SK-N-SH (cell line): ENCODE measurements around the gene ZNF641. TPM values are rescaled to one million over a fixed set of nuclear protein-coding genes. Genes with fewer than 3 reads are reported as not detected.

ENCODE experiments used
- CTCF ChIA-PET: fragments of 300-600, 350-600 bp; formaldehyde crosslinking; extraction: SDS; loops from one replicate; lab custom pipeline; 2021; lab: Yijun Ruan, JAX
- POLR2A ChIA-PET: fragments of 350-600 bp; sonication (Branson Sonifier 250); formaldehyde crosslinking; extraction: SDS; loops from one replicate; lab custom pipeline; 2020; ENCODE audit warnings: antibody characterized with exemption, inconsistent platforms; lab: Yijun Ruan, JAX
- DNase-seq: peaks from one replicate; pipeline ENCODE4 v3.0.0; 2012
- H2AFZ ChIP-seq: fragments of 200-600 bp; sonication (generic); 2 replicates; pipeline ENCODE4 v1.8.1; 2016; ENCODE audit warnings: antibody characterized with exemption, mild to moderate bottlenecking, low read depth
- H3F3A ChIP-seq: fragments of 200-600 bp; sonication (generic); replicated peaks from 2 replicates; pipeline ENCODE3; 2016; ENCODE audit warnings: antibody characterized with exemption, mild to moderate bottlenecking; ENCODE audit not compliant: insufficient read depth
- H3K27ac ChIP-seq, 2 experiments: fragments of 200-500 bp in 1 of 2; fragments of 200-600 bp in 1 of 2; sonication (Bioruptor generic) in 1 of 2; sonication (generic), shearing (Covaris generic) in 1 of 2; 2 replicates each; pipeline versions ENCODE4 v1.5.1 to v1.6.1; 2014 to 2016; ENCODE audit warnings: low read depth in 2 of 2, inconsistent platforms in 1 of 2, low read length in 1 of 2, mild to moderate bottlenecking in 1 of 2, mixed read lengths in 1 of 2
- H3K27me3 ChIP-seq: fragments of 200-600 bp; sonication (generic), shearing (Covaris generic); 2 replicates; pipeline ENCODE4 v1.6.1; 2016; ENCODE audit warnings: mixed run types; ENCODE audit not compliant: insufficient read depth
- H3K36me3 ChIP-seq, 2 experiments: fragments of 200-500 bp in 1 of 2; fragments of 200-600 bp in 1 of 2; sonication (Bioruptor generic) in 1 of 2; sonication (generic) in 1 of 2; replicated peaks in 1 of 2; 2 replicates each; pipeline versions ENCODE3 to v1.5.1; 2014 to 2016; ENCODE audit warnings: low read length in 1 of 2, mild to moderate bottlenecking in 1 of 2; ENCODE audit not compliant: insufficient read depth in 2 of 2, control insufficient read depth in 1 of 2
- H3K4me1 ChIP-seq, 2 experiments: fragments of 200-500 bp in 1 of 2; fragments of 200-600 bp in 1 of 2; sonication (Bioruptor generic) in 1 of 2; sonication (generic), shearing (Covaris generic) in 1 of 2; 2 replicates each; pipeline versions ENCODE4 v1.5.1 to v1.6.1; 2014 to 2016; ENCODE audit warnings: low read depth in 1 of 2, low read length in 1 of 2, mixed run types in 1 of 2; ENCODE audit not compliant: insufficient read depth in 2 of 2, control insufficient read depth in 1 of 2
- H3K4me2 ChIP-seq: fragments of 200-600 bp; sonication (generic), shearing (Covaris generic); 2 replicates; pipeline ENCODE4 v1.6.1; 2017; ENCODE audit warnings: mixed run types
- H3K4me3 ChIP-seq, 2 experiments: fragments of 200-500 bp in 1 of 2; fragments of 200-600 bp in 1 of 2; sonication (Bioruptor generic) in 1 of 2; sonication (generic), shearing (Covaris generic) in 1 of 2; 2 replicates each; pipeline versions ENCODE4 v1.5.1 to v1.8.1; 2014 to 2016; ENCODE audit warnings: low read depth in 2 of 2, inconsistent platforms in 1 of 2, low read length in 1 of 2, mild to moderate bottlenecking in 1 of 2, mixed read lengths in 1 of 2, moderate library complexity in 1 of 2
- H3K79me2 ChIP-seq: fragments of 200-600 bp; sonication (generic); 2 replicates; pipeline ENCODE4 v1.8.1; 2017; ENCODE audit warnings: mild to moderate bottlenecking; ENCODE audit not compliant: insufficient read depth
- H3K9ac ChIP-seq: fragments of 200-600 bp; sonication (generic); 2 replicates; pipeline ENCODE4 v1.6.1; 2017; ENCODE audit warnings: mixed run types
- H3K9me2 ChIP-seq: fragments of 200-600 bp; sonication (generic); 2 replicates; pipeline ENCODE4 v1.6.1; 2017; ENCODE audit warnings: mixed run types
- H3K9me3 ChIP-seq: fragments of 200-600 bp; sonication (generic); 2 replicates; pipeline ENCODE4 v1.6.1; 2017; ENCODE audit warnings: mixed run types, mild to moderate bottlenecking, moderate library complexity
- H4K20me1 ChIP-seq: fragments of 200-600 bp; sonication (generic); 2 replicates; pipeline ENCODE4 v1.6.1; 2017; ENCODE audit warnings: mild to moderate bottlenecking, mixed run types; ENCODE audit not compliant: insufficient read depth
- ELF1 ChIP-seq: IDR thresholded peaks from 2 replicates; pipeline ENCODE4 v1.4.0; 2012
- EZH2phosphoT487 ChIP-seq: fragments of 200-600 bp; sonication (generic); IDR thresholded peaks from 2 replicates; pipeline ENCODE4 v1.6.1; 2017; ENCODE audit warnings: low read depth, mixed run types, mild to moderate bottlenecking, antibody characterized with exemption, moderate library complexity, borderline replicate concordance
- FOXJ3 ChIP-seq: sonication (generic); formaldehyde crosslinking; IDR thresholded peaks from 2 replicates; pipeline ENCODE4 v1.5.1; 2020; ENCODE audit warnings: mild to moderate bottlenecking, missing genetic modification reagents
- FOXM1 ChIP-seq: IDR thresholded peaks from 2 replicates; pipeline ENCODE4 v1.4.0; 2012; ENCODE audit warnings: low read depth, mild to moderate bottlenecking
- IRF3 ChIP-seq: fragments of 150-350 bp; IDR thresholded peaks from 2 replicates; pipeline ENCODE4 v1.6.1; 2016; ENCODE audit warnings: mild to moderate bottlenecking, low read depth, low read length
- NRF1 ChIP-seq: IDR thresholded peaks from 2 replicates; pipeline ENCODE4 v1.6.1; 2012; ENCODE audit warnings: low read depth, mild to moderate bottlenecking, low read length
- POLR2AphosphoS5 ChIP-seq: IDR thresholded peaks from 2 replicates; pipeline ENCODE4 v1.6.1; 2012; ENCODE audit warnings: low read depth, low read length
- RAD21 ChIP-seq: IDR thresholded peaks from 2 replicates; pipeline ENCODE4 v1.6.1; 2012; ENCODE audit warnings: mild to moderate bottlenecking, low read length
- RCOR1 ChIP-seq: fragments of 150-350 bp; IDR thresholded peaks from 2 replicates; pipeline ENCODE4 v1.6.1; 2017; ENCODE audit warnings: antibody characterized with exemption, low read length
- RFX5 ChIP-seq: IDR thresholded peaks from 2 replicates; pipeline ENCODE4 v1.6.1; 2012; ENCODE audit warnings: mild to moderate bottlenecking, improper control_type of control experiment, low read length
- RXRA ChIP-seq: IDR thresholded peaks from 2 replicates; pipeline ENCODE4 v1.4.0; 2012; ENCODE audit warnings: low read depth, mild to moderate bottlenecking, borderline replicate concordance
- SIN3A ChIP-seq: IDR thresholded peaks from 2 replicates; pipeline ENCODE4 v1.6.1; 2012; ENCODE audit warnings: low read depth, mild to moderate bottlenecking, low read length, moderate library complexity, borderline replicate concordance
- TEAD4 ChIP-seq: IDR thresholded peaks from 2 replicates; pipeline ENCODE4 v1.4.0; 2012; ENCODE audit warnings: mild to moderate bottlenecking, borderline replicate concordance; ENCODE audit not compliant: insufficient read depth
- USF2 ChIP-seq: fragments of 150-350 bp; IDR thresholded peaks from 2 replicates; pipeline ENCODE4 v1.6.1; 2017; ENCODE audit warnings: antibody characterized with exemption, low read length, low read depth, borderline replicate concordance
- WGBS: methylation state at CpG from one replicate; pipeline ENCODE4 v1.1.6; 2017; ENCODE audit warnings: low lambda C conversion rate; 5-methylcytosine and 5-hydroxymethylcytosine counted together
- polyA plus RNA-seq, 3 experiments: library from polyadenylated mRNA; depleted of rRNA; stranded (reverse); fragments of >200 nt; gene quantifications; 2 replicates each; pipeline ENCODE4 v1.2.3, GENCODE V29; 2012
- TF ChIP-seq, protein P1 (sequence below): IDR thresholded peaks from 2 replicates; pipeline ENCODE4 v1.4.0; 2012; ENCODE audit warnings: low read depth, borderline replicate concordance
- TF ChIP-seq, protein P2 (sequence below): IDR thresholded peaks from 2 replicates; pipeline ENCODE4 v1.6.1; 2012; ENCODE audit warnings: mild to moderate bottlenecking, low read depth, low read length, moderate library complexity

Gene ZNF641
- polyA plus RNA-seq, 1 of the 3 experiments (the other 2 are of a cell fraction), result 1.9 TPM

DNA sequence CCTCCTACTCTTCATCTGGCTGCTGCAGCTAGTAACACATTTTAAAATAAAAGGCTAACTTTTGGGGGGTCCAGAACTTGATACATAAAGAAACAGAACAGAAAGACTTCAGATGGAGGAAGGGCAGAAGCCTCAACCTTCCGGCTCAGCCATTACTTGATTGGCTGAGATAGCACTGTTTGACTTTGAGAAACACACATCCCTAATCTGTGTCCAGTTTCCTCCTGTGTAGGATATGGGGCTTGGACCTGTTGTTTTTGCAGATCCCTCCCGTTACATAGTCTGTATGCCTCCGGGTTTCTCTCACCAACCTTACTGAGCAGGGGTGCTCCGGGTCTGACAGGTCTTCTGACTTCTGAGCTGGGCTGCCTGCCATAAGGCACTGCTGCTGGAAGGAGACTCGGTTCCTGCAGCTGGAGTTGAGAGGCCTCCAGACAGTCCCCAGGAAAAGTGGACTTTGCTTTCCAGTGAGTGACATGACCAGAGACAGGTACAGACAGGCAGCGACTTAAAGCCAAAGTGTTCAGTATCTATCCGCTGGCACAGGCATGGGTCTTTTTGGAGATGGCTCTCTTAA lies 8.3 kb upstream of the ZNF641 start:
- Histone ChIP-seq H4K20me1 (no peaks in the 10 kb centered on the region), H3K36me3 (no peaks in the 10 kb centered on the region), H3K27me3 (no peaks in the 10 kb centered on the region), H3F3A (no peaks in the 10 kb centered on the region), H3K4me2 (no peak overlapping the region), H3K9me3 (no peaks in the 10 kb centered on the region), H3K4me3 (no peak overlapping the region), H3K79me2 (no peaks in the 10 kb centered on the region), H3K9me2 (no peaks in the 10 kb centered on the region), H3K9ac (no peak overlapping the region), H2AFZ (no peak overlapping the region), H3K4me1 (no peaks in the 10 kb centered on the region), H3K27ac (no peak overlapping the region)
- ChIA-PET POLR2A (no interaction called here), CTCF (no interaction called here)
- TF ChIP-seq RAD21, result no peak
- TF ChIP-seq, protein P1, sequence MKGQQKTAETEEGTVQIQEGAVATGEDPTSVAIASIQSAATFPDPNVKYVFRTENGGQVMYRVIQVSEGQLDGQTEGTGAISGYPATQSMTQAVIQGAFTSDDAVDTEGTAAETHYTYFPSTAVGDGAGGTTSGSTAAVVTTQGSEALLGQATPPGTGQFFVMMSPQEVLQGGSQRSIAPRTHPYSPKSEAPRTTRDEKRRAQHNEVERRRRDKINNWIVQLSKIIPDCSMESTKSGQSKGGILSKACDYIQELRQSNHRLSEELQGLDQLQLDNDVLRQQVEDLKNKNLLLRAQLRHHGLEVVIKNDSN, result no peak
- no peak for TF ChIP-seq FOXM1
- TF ChIP-seq NRF1, result no peak
- no peak for TF ChIP-seq TEAD4
- TF ChIP-seq RXRA, result no peak
- no peak for TF ChIP-seq RFX5
- TF ChIP-seq SIN3A, result no peak
- TF ChIP-seq USF2, result no peak
- TF ChIP-seq POLR2AphosphoS5, result no peak
- TF ChIP-seq IRF3, result no peak
- TF ChIP-seq FOXJ3 (CRISPR knock-in tag), result no peak
- no peak for TF ChIP-seq ELF1
- no peak for TF ChIP-seq EZH2phosphoT487
- TF ChIP-seq, protein P2, sequence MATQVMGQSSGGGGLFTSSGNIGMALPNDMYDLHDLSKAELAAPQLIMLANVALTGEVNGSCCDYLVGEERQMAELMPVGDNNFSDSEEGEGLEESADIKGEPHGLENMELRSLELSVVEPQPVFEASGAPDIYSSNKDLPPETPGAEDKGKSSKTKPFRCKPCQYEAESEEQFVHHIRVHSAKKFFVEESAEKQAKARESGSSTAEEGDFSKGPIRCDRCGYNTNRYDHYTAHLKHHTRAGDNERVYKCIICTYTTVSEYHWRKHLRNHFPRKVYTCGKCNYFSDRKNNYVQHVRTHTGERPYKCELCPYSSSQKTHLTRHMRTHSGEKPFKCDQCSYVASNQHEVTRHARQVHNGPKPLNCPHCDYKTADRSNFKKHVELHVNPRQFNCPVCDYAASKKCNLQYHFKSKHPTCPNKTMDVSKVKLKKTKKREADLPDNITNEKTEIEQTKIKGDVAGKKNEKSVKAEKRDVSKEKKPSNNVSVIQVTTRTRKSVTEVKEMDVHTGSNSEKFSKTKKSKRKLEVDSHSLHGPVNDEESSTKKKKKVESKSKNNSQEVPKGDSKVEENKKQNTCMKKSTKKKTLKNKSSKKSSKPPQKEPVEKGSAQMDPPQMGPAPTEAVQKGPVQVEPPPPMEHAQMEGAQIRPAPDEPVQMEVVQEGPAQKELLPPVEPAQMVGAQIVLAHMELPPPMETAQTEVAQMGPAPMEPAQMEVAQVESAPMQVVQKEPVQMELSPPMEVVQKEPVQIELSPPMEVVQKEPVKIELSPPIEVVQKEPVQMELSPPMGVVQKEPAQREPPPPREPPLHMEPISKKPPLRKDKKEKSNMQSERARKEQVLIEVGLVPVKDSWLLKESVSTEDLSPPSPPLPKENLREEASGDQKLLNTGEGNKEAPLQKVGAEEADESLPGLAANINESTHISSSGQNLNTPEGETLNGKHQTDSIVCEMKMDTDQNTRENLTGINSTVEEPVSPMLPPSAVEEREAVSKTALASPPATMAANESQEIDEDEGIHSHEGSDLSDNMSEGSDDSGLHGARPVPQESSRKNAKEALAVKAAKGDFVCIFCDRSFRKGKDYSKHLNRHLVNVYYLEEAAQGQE, result no peak
- TF ChIP-seq RCOR1, result no peak
- WGBS, result 57% methylated on average over 7 of the region's 7 CpGs
- DNase-seq, result no peak
